Effector CD4-positive, alpha-beta T cell (primary cell): ENCODE results near the gene SPON1.
"Not testable (repeated sequence)": the region's sequence is repeated elsewhere in the genome, so short reads cannot be mapped to it uniquely, and the experiment has no call there.

ENCODE experiments used
- DNase-seq: peaks from one replicate; pipeline ENCODE4 v3.0.0-alpha.2; 2020

SPON1 gene

DNA sequence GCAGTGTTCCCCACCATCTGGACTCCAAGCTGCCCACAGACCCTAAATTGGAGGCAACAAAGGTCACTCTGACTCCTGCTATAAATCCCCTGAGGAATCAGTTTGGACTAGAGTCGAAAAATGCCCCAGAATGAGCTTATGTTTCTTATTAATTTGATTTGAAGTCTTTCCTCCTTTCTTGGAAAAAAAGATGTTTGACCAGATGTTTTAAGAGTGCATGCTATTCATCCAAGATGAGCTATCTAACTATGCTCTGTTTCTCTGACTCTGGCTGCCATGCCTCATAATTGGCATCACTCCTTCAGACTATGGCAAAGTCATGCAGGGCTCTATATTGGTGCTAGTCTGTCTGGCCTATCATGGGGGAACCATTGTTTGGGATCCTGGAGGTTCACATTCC lies 174.0 kb downstream of the SPON1 start:
- DNase-seq, result no peak

DNA sequence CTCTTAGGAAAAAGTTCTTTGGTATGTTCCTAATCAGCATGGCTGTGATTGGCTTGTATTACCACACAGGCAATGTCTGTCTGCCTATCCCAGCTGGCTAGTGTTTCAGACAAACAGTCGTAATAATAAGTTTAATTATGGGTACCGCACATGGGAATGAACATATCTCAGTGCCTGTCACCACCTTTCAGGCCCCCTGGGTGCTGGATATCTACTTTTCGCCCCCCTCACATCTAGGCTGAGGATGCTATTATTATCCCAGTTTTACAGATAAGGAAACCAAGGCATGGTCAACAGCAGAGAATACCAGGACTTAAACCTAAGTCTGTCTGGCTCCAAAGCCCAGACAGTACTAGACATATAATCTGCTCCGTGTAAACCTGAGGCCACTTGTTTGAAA lies 174.8 kb downstream of the SPON1 start:
- DNase-seq, result no peak

DNA sequence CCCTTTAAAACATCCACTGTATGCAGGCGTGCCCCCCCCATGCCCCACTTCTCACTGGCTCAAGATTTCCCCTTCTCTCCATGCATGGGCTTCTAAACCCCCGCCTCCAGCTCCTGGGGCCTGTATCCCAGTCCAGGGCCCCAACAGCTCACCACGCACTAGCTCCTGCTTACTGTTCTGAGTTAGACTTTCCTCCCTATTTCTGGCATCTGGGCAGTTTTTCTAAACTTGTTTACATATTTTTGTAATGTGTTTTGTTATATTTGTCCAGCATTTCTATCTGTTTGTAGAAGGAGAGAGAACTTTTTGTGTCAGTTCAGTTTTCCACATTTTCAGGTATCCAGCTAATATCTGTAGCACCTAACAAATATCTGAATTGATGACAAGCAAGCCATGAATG lies 178.5 kb downstream of the SPON1 start:
- DNase-seq, result no peak

DNA sequence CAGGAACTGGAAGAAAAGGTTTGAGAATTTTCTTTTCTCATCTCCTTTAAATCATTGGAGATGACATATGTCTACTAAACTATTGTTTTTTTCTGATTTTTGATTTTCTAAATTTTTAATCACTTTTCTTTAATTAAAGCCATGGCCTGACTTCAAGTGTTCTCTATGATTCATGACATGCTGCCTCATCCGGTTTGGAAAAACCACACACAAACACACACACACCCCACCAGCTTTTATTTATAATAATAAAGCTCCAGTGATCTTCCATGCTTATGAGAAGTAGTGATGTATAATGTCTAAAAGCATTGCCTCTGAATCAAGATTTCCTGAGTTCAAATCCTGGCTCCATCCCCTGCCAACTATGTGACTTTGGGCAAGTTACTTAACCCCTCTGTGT lies 179.2 kb downstream of the SPON1 start:
- DNase-seq, result no peak

DNA sequence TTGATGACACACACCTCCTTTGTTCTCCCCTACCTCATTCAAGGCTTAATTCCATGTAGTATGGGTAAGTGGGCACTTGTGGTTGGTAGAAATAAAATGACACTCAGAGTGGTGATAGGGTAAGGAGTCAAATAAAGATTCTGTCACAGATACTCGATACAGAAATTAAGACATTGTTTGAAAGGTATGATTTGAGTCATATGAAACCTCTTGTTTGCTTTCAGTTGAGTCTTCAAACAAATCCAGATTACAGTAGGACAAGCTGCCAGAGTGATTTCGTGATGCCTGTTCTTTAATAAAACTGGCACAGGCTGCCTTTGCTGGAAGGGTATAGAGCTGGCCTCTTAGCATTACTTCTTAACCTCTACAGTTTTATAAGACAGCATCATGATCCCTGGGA lies 182.4 kb downstream of the SPON1 start:
- no peak for DNase-seq

DNA sequence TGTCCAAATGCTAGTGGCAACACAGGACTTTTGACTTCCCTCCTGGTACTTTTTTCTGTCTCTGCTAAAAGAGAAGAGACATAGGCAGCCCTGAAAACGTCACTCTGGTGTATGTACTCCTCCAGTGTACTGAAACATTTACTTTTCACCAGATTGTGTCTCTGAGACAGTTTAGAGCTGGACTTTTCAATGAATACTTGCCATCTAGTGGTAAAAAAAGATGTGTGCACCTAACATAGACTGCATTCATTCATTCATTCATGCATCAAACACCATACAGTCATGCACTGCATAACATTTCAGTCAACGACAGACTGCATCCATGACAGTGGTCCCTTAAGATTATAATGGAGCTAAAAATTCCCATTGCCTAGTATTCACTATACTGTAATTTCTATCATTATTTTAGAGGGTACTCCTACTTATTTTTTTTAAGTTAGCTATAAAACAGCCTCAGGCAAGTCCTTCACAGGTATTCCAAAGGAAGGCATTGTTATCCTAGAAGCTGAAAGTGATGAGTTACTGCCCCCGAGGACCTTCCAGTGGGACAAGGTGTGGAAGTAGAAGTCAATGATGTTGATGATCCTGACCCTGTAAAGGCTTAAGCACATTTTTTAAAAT lies 186.2 kb downstream of the SPON1 start:
- DNase-seq, result no peak

DNA sequence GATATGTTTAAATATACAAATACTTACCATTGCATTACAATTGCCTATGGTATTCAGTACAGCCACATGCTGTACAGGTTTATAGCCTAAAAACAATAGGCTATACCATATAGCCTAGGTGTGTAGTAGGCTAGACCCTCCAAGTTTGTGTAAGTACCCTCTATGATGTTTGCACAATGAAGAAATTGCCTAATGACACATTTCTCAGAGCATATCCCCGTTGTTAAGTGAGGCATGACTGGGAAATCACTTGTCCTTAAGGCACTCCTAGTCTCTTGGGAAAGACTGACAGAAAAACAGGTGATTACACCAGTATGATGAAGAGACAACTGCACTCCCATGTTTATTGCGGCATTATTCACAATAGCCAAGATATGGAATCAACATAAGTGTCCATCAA lies 187.2 kb downstream of the SPON1 start:
- no peak for DNase-seq

DNA sequence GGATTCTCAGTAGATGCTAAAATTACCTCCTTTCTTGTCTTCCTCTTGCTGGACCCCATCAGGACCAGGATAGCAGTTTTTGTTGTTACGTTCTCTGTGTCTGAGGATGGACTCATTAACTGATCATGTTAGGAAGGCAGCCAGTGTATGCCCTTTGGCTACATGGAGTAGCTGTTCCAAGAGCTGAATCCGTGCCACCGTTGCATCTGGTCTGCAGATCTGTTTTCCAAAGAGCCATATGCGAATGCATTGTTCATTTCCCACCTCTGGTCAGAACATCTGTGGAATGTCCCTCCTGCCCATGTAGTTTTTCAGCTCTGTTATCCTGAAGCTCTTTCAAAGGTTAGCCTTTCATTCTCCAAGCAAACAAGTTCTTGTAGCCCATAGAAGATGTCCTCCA lies 188.4 kb downstream of the SPON1 start:
- DNase-seq, result no peak

DNA sequence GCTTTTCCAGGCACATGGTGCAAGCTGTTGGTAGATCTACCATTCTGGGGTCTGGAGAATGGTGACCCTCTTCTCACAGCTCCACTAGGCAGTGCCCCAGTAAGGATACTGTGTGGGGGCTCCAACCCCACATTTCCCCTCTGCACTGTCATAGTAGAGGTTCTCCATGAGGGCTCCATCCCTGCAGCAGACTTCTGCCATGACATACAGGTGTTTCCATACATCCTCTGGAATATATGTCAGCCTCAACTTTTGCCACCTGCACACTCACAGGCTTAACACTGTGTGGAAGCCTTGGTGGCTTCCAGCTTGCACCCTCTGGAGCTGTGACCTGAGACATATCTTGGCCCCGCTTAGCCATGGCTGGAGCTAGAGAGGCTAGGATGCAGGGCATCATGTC lies 191.6 kb downstream of the SPON1 start:
- DNase-seq, result not testable (repeated sequence)

DNA sequence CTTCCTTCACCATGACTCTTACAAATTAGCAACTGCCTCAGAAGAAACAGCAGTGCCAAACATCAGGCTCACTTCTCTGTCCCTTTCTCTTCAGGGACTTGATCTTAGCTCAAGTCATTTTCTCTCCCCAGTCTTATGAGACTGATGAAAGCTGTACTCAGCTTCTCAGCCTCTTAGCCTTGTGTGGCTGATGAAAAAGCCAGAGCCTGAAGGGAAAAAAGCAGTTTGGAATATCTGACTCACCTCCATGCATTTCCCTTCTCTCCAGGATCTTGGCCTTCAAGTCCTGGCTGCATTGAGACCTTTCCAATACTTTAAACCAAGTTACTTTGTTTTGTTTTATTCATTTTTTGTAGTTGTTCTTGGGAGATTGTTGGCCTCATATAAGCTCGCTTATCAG lies 195.9 kb downstream of the SPON1 start:
- no peak for DNase-seq

DNA sequence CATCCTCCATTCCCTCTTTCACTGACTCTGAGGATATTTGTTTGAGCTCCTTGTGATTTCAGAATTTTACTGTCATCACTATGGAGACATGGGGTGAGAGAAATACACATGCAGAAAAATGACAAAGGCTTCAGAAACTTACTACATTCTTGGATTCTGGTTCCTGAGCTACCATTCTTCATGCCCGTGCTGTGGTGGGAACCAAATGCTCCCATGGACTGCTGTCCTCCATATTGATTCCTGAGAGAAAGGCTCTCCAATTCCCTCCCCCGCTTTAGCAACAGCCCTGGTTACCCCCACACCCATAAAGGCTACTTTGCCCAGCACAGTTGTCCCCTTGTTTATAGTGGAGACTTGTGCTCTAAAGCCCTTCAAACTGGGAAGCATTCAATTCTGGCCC lies 201.1 kb downstream of the SPON1 start:
- DNase-seq, result no peak

DNA sequence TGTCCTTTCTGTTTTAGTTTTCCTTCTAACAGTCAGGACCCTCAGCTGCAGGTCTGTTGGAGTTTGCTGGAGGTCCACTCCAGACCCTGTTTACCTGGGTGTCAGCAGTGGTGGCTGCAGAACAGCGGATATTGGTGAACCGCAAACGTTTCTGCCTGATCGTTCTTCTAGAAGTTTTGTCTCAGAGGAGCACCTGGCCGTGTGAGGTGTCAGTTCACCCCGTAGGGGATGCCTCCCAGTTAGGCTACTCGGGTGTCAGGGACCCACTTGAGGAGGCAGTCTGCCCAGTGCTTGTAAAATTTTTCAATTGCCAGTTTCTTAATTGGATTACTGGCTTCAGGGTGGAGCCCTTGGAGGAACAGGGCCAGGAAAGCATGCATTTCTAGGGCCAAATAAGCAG lies 211.2 kb downstream of the SPON1 start:
- DNase-seq, result not testable (repeated sequence)

DNA sequence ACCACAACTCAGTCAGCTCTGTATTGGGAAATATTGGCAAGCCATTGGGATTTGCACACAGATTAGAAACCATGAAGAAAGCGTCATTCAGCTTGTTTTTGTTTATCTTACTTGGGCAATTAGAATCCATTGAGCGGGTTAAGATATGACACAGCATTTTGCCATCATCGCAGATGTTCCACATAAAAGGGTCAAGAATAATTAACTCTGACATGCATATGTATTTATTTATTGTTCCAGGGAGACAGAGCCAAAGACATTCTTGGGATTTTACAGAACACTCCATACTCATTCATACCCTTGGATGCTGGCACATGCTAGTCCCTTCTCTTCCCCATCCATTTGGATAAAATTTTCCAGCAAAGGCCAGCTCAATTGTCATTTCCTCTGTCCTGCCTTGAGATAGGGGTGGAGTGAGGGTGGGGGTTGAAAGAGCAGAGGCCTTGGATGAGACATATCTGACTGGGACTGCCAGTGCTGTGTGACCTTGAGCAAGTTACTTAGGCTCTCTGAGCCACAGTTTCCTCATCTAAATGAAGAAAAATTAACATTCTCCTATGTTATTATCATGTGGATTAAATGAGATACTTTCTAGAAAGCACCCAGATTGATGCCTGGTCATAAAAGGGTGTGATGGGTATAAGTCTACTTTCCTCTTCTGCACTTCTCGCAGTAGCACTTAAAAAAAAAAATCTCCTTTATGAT lies 216.7 kb downstream of the SPON1 start:
- no peak for DNase-seq

DNA sequence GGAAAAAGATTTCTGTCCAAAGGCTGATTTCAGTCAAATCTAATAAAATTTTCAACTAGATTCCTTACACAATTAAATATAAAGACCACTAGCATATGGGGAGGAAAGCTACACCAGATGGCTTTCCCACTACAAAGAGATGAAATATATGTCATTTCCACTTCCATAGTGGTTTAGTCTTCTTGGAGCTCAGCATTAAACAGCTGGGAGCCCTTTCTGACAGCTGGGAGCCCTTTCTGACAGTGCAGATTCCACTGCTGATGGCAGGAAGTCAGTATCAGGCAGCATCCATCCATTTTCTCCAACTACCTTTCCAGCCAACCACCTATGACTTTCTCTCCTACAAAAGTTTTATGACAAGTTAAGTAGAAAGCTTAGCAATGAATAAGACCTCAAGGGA lies 218.6 kb downstream of the SPON1 start:
- no peak for DNase-seq

DNA sequence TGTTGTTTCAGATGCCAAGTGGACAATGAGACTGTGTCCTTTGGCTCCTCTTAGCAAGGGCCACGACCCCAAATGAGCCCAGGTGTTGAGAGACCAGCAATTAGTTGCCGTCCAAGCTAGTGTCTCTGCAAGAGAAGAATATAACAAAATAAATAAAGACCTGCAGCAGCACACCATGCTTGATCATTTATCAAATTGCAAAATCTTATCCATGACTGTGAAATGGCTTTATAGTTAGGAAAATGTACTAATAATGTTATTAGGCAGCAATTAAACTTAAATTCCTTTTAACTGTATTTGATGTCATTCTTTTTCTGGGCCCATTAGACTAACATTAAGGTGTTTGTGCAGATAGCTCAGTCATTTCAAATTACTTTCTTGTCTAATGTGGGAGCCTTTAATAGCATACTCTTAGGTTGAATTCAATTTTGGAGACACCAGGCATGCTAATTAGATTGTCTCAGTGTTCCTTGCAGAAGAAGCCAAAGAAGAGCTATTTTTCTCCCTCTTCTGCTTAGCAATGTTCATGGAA lies 220.4 kb downstream of the SPON1 start:
- DNase-seq, result no peak

DNA sequence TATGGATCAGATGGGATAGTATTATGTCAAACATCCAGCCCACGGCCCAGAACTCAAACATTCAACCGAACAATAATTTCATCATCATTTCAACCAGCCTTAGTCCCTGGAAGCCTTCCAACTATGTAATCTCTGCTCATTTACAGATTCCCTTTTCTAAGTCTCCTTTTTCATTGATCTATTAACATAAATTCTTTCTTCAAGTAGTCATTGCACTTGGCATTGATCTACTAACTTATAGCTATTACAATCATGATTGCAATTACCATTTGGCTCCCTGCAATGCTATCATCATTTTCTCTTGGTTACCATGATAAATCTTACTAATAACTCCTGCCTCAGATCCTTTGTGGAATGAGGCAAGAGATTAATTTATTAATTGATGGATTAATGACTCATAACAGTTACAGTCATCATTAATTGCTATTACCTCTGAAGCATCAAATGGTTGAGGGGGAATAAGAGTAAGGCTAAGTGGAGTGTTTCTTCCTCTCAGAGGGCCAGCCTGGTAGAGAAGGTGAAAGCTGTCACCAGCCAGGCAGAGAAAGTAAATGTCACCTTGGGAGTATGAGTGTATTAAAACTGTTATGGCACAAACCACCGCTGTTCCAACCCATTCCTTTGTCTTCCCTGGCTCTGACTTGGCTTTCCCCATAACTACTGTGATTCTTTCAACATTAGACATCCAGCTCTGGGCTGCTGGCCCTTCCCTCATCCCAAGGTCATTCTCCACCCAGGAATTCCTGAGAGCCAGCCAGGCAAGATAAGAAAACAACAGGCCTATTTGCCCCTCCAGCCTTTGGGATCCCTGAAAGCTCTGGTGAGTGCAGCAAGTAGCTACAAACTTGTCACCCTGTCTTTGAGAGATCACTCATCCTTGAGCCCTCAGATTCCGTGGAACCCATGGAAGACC lies 221.8 kb downstream of the SPON1 start:
- no peak for DNase-seq

DNA sequence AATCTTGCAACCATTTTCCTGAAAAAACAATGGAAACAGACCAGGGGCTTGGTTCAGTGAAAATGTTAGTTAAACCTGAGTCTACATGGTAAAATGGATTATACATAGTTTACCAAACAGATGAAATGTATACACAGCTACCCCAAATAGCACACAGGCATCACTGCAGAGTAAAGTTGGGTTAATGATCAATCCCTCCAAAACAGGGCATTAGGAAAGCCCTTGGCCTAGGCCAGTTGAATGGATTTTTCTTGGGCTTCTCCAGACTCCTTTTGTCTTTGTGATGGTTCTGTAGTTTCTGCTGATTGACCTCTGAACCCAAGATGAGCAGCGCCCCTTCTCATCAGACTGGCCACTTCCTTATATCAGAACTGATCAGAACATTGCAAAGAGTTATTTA lies 222.9 kb downstream of the SPON1 start:
- DNase-seq, result no peak

DNA sequence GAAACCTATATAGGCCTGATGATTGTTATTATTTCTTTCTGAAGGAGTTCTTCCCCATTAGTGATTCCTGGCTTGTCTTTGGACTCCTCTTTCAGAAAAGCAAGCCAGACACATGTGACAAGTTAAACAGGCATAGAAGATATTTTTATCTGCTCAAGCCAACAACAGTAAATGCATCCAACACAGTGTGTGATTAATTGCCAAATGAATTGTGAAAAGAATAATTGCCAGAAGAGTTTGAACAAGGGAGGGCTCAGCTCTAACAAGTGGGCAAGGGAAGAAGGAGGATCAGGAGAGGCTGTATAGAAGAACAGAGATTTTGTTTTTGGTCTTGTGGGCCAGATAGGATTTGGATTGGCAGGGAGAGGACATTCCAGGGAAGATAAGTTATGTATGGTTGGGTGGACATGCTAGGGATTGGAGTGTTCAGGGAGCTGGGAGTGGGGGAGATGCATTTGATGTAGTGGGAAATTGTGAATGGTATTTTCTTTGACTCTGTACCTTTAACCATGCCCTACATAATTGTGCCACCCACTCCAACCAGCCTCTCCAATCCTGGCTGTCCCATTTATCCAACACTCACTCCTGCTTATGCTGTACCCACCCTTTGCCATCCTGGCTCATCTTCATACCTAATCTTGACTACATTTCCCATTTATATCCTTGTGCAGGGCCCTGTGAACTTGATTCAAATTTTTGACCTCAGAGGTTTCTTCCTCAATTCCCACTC lies 223.7 kb downstream of the SPON1 start:
- DNase-seq, result no peak

DNA sequence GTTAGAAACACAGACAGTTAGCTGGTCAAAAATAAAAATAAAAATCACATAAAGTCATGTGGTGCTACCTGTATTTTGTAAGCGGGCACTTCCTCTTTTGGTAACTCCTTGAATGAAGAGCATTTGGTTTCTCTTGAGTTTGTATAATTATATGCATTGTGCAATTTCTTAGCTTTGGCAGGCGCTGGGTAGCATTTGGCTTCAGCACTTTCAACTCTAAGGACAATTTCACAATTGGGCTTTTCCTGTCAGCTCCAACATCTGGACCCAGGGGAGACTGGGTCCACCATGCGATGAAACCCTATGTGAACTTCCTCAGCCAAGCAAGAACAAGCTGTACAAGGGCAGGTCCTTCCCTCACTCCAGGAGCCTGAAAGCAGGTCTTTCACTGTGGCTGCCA lies 227.4 kb downstream of the SPON1 start:
- DNase-seq, result no peak

DNA sequence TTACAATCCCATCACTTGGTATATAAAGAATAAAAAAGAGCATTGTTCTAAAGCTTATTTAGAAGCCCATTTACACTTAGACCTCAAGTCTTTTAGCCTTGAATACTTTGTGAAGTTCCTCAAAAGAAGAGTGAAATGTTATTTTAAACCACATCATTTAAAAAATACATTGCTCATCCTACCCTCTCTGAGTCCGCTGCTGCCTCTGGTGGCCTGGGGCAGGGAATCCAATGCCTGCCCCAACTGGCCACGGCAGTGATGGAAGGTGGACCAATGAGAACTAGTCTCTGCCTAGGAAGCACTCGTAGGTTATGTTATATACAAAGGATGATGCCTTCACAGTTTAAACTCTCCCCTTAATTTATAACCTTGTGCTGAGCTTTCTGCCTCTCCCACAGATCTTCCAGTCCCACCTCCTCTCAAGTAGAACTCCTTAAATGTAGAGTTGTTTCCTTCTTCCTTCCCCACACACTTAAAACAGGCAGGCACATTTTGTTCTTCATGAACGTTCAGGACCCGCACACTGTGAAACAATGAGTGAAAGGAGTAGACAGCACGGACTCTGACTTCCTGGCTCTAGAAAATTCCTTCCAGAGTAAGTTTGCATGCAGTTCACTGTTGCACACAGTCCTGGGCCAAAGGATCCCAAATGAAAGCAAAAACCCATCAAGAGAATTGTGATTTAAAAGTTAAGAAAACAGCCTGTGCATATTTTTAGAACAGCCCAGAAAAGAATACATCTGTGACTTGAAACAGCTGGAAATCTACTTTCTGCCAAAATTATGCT lies 228.7 kb downstream of the SPON1 start:
- DNase-seq, result no peak

DNA sequence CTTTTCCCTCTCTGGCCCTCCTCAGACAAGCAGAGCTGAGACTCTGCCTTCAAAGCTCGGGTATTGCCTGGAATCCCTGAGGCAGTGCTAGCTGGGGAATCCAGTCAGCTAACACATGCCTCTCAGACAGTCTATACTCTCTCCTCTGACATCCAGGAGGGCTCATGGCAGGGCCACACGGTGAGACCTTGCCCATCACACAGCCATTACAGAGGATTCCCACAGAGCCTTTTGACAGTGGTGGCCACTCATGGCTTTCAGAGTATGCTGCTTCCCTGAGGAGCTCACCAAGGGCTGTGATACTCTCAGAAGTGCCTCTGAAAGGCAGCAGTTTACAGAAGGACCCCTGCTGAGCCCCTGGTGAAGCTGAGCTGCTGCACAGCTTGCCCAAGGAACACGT lies 231.1 kb downstream of the SPON1 start:
- DNase-seq, result no peak
